Measurements from ENCODE around the gene UBE2QL1.

- no peak for TF ChIP-seq CTCF (IDR thresholded peaks at IDR 0.05)
- no peak for TF ChIP-seq POLR2A (IDR thresholded peaks at IDR 0.05)
Measured at GRCh38 chr5:6453937-6454560, 5.4 kb downstream of the UBE2QL1 start.

Measured in body of pancreas (tissue), 4 donors.